Measurements from ENCODE around the gene KDM7A.

DNA sequence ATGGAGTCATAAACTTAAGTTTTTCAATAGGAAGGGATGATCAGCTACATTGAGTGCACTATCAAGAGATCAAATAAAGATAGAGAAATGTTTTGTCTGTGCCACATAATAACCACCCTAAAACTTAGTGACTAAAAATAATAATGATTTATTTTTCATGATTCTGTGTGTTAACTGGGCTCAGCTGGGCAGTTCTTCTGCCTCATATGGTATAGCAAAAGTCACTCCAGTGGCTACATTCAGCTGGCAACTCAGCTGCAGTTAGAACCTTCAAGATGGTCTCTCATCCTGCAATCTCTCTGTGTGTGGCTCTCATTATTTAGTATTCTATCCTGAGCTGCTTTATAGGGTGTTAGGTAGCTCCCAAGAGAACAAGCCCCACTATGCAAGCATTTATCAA lies 106.2 kb downstream of the KDM7A start:
- TF ChIP-seq CBX8 (IDR thresholded peaks at IDR 0.05; ENCODE audit: borderline replicate concordance, extremely low read depth, low read depth, low read length, poor library complexity, severe bottlenecking) (no peak), CHD2 (IDR thresholded peaks at IDR 0.05; ENCODE audit: low read depth, low read length) (no peak), TBL1XR1 (IDR thresholded peaks at IDR 0.05; ENCODE audit: low read length in 2 of 2) (no peak), NFE2L1 (tag; IDR thresholded peaks at IDR 0.05; ENCODE audit: borderline replicate concordance, low read depth) (no peak), POLR2A (conservative IDR thresholded peaks at IDR 0.05) (no peak), PML (IDR thresholded peaks at IDR 0.05; ENCODE audit: low read length) (no peak), ZFX (CRISPR knock-in tag; IDR thresholded peaks at IDR 0.05) (no peak), ZEB2 (IDR thresholded peaks at IDR 0.05) (no peak), ATF7 (IDR thresholded peaks at IDR 0.05) (no peak)

Data from K562 (cell line).